Choroid plexus epithelial cell (primary cell): ENCODE data around the gene CRTAP.
"Not testable (repeated sequence)": the region's sequence is repeated elsewhere in the genome, so short reads cannot be mapped to it uniquely, and the experiment has no call there.

Experiments
- DNase-seq: peaks from one replicate; pipeline ENCODE4 v3.0.0-alpha.2; 2010; ENCODE audit warnings: low read depth
- H3K4me3 ChIP-seq: 2 replicates; pipeline ENCODE4 v1.5.1; 2011; ENCODE audit warnings: low read depth, mild to moderate bottlenecking, control low read depth, low read length, moderate library complexity
- CTCF ChIP-seq: conservative IDR thresholded peaks from 2 replicates; pipeline ENCODE4 v1.5.1; 2011; ENCODE audit warnings: low read depth, mild to moderate bottlenecking, control low read depth, inconsistent platforms, low read length, moderate library complexity

Gene CRTAP

GRCh38 chr3:33125840-33126239 lies 12.0 kb downstream of the CRTAP start:
- no peak for TF ChIP-seq CTCF
- no peak overlapping the region for H3K4me3 ChIP-seq
- DNase-seq: no peak

GRCh38 chr3:33128706-33129105 lies 14.9 kb downstream of the CRTAP start:
- no peak for TF ChIP-seq CTCF
- no peak for DNase-seq
- H3K4me3 ChIP-seq: no peak overlapping the region

GRCh38 chr3:33130144-33130543 lies 16.3 kb downstream of the CRTAP start:
- no peak for DNase-seq
- no peak for TF ChIP-seq CTCF

GRCh38 chr3:33131331-33132018 lies 17.7 kb downstream of the CRTAP start:
- no peak overlapping the region for H3K4me3 ChIP-seq
- TF ChIP-seq CTCF: peak; percentile 74
- peak; percentile 89 for DNase-seq

More at GRCh38 chr3:33130144-33130543, 16.3 kb downstream of the CRTAP start:
- H3K4me3 ChIP-seq: no peak overlapping the region

DNA sequence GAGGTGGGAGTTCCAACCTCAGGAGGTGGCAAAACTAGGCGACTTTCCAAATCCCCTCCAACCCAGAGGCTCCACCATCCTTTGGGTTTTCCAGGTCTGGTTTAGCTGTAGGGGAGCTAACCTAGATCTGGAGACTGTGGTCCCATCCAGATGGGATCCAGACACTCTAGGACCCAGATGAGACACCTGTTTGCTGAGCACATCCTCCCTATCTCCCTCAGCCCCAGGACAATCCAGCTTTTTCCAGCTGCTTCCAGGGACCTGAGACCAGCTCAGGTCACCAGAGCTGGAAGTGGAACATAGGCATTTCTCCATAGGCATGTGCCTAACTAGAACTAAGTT lies 18.2 kb downstream of the CRTAP start:
- DNase-seq: no peak
- no peak overlapping the region for H3K4me3 ChIP-seq
- no peak for TF ChIP-seq CTCF

- H3K4me3 ChIP-seq: no peak overlapping the region
- no peak for DNase-seq
- no peak for TF ChIP-seq CTCF
Measured at GRCh38 chr3:33134026-33134625, 20.3 kb downstream of the CRTAP start.

- no peak overlapping the region for H3K4me3 ChIP-seq
- no peak for DNase-seq
- no peak for TF ChIP-seq CTCF
Measured at GRCh38 chr3:33137691-33138090, 23.9 kb downstream of the CRTAP start.

- DNase-seq, H3K4me3 ChIP-seq: not testable (repeated sequence)
Measured at GRCh38 chr3:33139006-33139623, 25.3 kb downstream of the CRTAP start.
